ENCODE data around the gene EMC8. TPM values are rescaled to one million over a fixed set of nuclear protein-coding genes. Genes with fewer than 3 reads are reported as not detected.

The EMC8 gene
- polyA plus RNA-seq, 1 experiment = 30.5 TPM

DNA sequence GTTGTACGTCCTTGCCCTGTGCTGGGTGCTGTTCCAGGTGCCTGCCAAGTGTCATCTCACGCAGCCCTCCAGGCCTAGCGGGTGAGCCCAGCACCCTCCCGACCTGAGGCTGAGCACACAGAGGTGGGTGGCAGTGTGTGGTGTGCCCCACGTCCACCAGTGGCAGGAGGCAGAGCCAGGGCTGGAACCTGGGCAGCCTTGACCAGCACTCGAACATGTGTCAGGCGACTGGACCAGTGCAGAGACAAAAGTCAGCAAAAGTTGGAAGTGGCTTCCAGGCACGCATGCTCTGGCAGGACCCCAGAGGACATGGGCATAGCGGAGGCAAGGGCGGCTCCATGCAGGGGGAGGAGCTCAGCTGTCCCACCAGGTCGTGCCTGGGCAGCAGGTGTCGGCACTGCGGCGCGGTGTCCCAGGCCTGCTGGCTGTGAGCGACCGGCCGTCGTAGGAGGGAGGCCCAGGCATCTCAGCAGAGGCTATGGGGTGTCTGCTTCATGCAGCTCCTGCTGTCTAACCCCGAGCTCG, 35.9 kb upstream of the EMC8 start:
- H3K27me3 ChIP-seq (ENCODE audit: control insufficient read depth, insufficient read depth, low read length) = peaks cover 46% of the 10 kb centered on the region
- H3K9me3 ChIP-seq (ENCODE audit: control insufficient read depth, insufficient read depth, low read length) = peaks cover 23% of the 10 kb centered on the region
- H3K27ac ChIP-seq (ENCODE audit: low read depth, low read length) = no peak overlapping the region
- H3K4me3 ChIP-seq (ENCODE audit: low read depth, low read length) = no peak overlapping the region
- DNase-seq (ENCODE audit: low read depth, low spot score) = no peak
- ChIA-PET CTCF (interaction anchor here (1.5 kb wide), 1 partner anchor 14 kb away, joined by 6 read pairs; no protein-coding TSS in a partner anchor), POLR2A (interaction anchor here (0.6 kb wide), 1 partner anchor 27 kb away, joined by 10 read pairs; no protein-coding TSS in a partner anchor)
- TF ChIP-seq CTCF (IDR thresholded peaks at IDR 0.05; ENCODE audit: low read depth, low read length) = no peak

DNA sequence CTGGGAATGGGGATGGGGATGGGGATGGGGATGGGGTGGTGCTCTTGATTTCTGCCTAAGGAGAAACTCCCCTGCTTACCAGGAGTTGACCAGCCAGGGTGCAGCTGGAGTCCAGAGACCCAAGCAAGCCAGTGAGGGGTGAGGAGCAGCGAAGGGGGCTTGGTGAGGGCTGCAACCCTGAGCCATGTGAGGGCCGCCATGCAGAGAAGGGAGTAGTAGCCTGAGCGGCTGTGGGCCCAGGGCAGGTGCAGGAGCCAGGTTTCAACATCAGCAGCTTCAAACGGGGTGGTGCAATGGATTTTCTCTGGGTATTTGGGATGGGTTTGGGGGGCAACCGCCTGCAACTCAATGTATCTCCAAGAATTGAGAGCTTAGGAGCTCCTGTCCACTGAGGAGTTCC, 35.4 kb upstream of the EMC8 start:
- Histone ChIP-seq H3K27me3 (ENCODE audit: control insufficient read depth, insufficient read depth, low read length) (peaks cover 45% of the 10 kb centered on the region), H3K9me3 (ENCODE audit: control insufficient read depth, insufficient read depth, low read length) (peaks cover 23% of the 10 kb centered on the region), H3K4me3 (ENCODE audit: low read depth, low read length) (no peak overlapping the region), H3K27ac (ENCODE audit: low read depth, low read length) (no peak overlapping the region)
- POLR2A ChIA-PET = interaction anchor here (0.6 kb wide), 1 partner anchor 26 kb away, joined by 10 read pairs; no protein-coding TSS in a partner anchor
- TF ChIP-seq CTCF (IDR thresholded peaks at IDR 0.05; ENCODE audit: low read depth, low read length) = no peak
- no peak for DNase-seq (ENCODE audit: low read depth, low spot score)
- CTCF ChIA-PET = interaction anchor here (0.6 to 1.5 kb wide), 2 partner anchors 9 to 13 kb away, joined by 6 to 7 read pairs; no protein-coding TSS in a partner anchor

DNA sequence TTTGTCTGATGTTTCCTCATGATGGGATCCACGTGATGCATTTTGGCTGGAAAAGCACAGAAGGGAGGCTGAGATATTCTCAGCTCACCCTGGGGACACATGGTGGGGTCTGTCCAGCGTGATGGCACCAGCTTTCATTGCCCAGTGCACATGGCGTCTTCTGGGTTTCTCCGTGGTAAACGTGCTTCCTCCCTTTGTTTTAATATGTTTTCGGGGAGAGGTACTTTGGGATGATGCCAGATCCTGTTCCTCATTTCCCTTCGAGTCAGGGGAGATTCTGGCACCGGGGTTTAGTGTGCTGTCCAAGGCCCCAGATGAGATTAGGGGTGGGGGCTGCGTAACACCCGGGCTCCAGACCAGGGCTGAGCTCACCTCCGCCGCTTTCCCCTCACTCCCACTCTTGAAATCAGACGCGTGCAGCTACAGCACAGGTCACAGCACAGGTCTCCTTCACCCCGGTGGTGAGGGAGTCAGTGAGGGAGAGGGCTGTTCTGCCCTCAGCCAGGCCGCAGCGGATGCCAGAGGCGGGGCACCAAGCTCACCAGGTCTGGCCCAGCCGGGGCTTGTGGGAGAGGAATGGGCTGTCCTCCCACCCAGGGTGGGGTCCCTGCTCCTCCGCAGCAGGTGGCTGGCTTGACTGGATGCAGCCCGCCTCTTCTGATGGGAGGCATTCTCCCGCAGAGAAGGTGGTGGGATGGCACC, 34.0 kb upstream of the EMC8 start:
- H3K27ac ChIP-seq (ENCODE audit: low read depth, low read length) = no peak overlapping the region
- H3K27me3 ChIP-seq (ENCODE audit: control insufficient read depth, insufficient read depth, low read length) = peaks cover 37% of the 10 kb centered on the region
- peaks cover 23% of the 10 kb centered on the region for H3K9me3 ChIP-seq (ENCODE audit: control insufficient read depth, insufficient read depth, low read length)
- ChIA-PET POLR2A (no interaction called here), CTCF (no interaction called here)
- H3K4me3 ChIP-seq (ENCODE audit: low read depth, low read length) = no peak overlapping the region
- no peak for TF ChIP-seq CTCF (IDR thresholded peaks at IDR 0.05; ENCODE audit: low read depth, low read length)
- no peak for DNase-seq (ENCODE audit: low read depth, low spot score)

DNA sequence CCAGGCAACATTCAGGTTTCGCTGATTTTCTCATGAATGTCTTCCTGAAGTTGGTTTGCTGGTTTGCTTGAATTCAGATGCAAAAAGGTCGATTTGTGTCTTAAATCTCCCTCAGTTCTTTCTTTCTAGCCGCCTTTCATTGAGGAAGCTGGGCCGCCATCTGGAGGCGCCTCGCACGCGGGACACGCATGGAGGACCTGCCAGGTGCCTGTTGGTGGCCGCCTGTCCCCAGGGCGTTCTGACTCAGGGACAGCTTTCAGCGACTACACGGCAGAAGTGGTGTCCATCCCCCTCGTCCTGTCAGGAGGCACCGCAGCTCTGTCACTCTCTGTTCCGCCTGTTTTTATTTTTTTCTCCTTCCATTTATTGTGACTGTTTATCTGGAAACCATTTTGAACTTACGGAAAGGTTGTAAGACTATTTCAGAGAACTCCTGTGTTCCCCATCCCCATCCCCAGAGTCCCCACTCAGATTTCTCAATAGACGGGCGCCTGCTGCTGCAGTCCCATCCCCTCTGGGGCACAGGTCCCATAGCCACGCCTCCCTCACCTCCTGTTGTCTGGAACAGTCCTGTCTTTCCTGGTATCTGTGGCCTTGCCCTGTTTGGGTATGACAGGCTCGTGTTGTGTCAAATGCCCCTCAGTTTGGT, 33.4 kb upstream of the EMC8 start:
- no peak for TF ChIP-seq CTCF (IDR thresholded peaks at IDR 0.05; ENCODE audit: low read depth, low read length)
- Histone ChIP-seq H3K27me3 (ENCODE audit: control insufficient read depth, insufficient read depth, low read length) (peaks cover 40% of the 10 kb centered on the region), H3K27ac (ENCODE audit: low read depth, low read length) (no peak overlapping the region), H3K9me3 (ENCODE audit: control insufficient read depth, insufficient read depth, low read length) (peaks cover 23% of the 10 kb centered on the region), H3K4me3 (ENCODE audit: low read depth, low read length) (no peak overlapping the region)
- ChIA-PET CTCF (interaction anchor here (0.5 kb wide), 1 partner anchor 208 kb away, joined by 3 read pairs; no protein-coding TSS in a partner anchor), POLR2A (no interaction called here)
- no peak for DNase-seq (ENCODE audit: low read depth, low spot score)

DNA sequence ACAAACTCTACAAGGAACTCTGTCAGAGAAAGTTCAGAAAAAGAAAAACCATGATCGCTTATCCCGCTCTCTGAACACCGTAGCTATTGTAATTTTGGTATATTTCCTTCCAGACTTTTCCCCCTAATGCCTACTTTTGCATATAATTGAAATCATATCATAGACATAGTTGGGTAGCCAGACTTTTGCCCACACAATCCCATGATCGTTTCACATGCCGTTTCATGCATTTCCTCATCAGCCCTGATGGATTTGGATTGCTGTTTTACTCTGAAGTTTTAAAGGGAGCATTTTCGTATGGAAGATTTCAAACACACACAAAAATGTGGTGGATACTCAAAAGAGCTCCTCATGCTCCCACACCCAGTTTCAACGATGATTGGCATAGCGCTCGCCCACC, 31.5 kb upstream of the EMC8 start:
- ChIA-PET CTCF (interaction anchor here (0.6 kb wide), 1 partner anchor 10 kb away, joined by 3 read pairs; no protein-coding TSS in a partner anchor), POLR2A (no interaction called here)
- H3K9me3 ChIP-seq (ENCODE audit: control insufficient read depth, insufficient read depth, low read length) = peaks cover 23% of the 10 kb centered on the region
- H3K27ac ChIP-seq (ENCODE audit: low read depth, low read length) = no peak overlapping the region
- no peak for TF ChIP-seq CTCF (IDR thresholded peaks at IDR 0.05; ENCODE audit: low read depth, low read length)
- no peak for DNase-seq (ENCODE audit: low read depth, low spot score)
- peaks cover 45% of the 10 kb centered on the region for H3K27me3 ChIP-seq (ENCODE audit: control insufficient read depth, insufficient read depth, low read length)
- H3K4me3 ChIP-seq (ENCODE audit: low read depth, low read length) = no peak overlapping the region
